GM10266 (cell line): ENCODE results near the gene FBXL7.
A peak's percentile ranks its signal among the peaks of the same experiment; 100 is the strongest.

Source experiments
- DNase-seq: peaks from one replicate; pipeline ENCODE4 v3.0.0; 2012; ENCODE audit errors: extremely low spot score
- TF ChIP-seq, protein P1 (sequence below): IDR thresholded peaks from 2 replicates; pipeline ENCODE4 v1.5.1; 2012; ENCODE audit warnings: mild to moderate bottlenecking, low read depth; ENCODE audit not compliant: control insufficient read depth, insufficient read depth; ENCODE audit errors: missing control alignments

The FBXL7 gene

DNA sequence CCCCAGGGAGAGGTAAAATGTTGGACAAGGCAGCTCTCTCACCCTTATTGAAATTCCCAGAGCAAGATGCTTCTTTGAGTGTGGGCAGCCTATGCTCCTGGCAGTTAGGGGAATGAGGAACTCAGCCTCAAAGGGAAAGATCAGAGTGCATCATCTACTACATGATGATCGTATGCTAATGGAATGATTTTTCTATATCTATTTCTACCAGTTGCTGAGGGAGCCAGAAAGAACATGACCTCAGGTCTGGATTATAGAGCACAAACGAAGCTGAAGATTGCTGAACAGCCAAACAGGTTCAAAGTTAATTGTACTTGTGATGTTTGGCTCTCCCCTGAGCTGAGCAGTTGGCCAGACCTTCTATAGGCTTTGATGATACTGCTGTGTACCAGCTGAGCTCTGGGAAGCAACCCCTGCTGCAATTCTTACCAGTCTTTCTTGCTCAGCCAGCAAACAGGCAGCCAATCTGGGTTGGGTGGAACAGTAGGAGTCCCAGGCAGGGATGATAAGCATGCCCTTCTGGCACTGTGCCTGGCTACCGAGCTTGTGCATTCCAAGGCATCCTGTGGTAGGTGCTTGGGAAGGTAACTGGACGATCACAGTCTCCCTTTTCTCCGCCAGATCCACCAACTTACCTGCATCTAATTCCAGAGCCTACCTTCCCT is 10.3 kb upstream of the FBXL7 start:
- DNase-seq, result no peak
- TF ChIP-seq, protein P1, sequence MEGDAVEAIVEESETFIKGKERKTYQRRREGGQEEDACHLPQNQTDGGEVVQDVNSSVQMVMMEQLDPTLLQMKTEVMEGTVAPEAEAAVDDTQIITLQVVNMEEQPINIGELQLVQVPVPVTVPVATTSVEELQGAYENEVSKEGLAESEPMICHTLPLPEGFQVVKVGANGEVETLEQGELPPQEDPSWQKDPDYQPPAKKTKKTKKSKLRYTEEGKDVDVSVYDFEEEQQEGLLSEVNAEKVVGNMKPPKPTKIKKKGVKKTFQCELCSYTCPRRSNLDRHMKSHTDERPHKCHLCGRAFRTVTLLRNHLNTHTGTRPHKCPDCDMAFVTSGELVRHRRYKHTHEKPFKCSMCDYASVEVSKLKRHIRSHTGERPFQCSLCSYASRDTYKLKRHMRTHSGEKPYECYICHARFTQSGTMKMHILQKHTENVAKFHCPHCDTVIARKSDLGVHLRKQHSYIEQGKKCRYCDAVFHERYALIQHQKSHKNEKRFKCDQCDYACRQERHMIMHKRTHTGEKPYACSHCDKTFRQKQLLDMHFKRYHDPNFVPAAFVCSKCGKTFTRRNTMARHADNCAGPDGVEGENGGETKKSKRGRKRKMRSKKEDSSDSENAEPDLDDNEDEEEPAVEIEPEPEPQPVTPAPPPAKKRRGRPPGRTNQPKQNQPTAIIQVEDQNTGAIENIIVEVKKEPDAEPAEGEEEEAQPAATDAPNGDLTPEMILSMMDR, result no peak

GRCh38 chr5:15492545-15492944 is 7.4 kb upstream of the FBXL7 start:
- TF ChIP-seq, protein P1, result no peak
- no peak for DNase-seq

GRCh38 chr5:15493501-15493900 is 6.5 kb upstream of the FBXL7 start:
- no peak for DNase-seq
- TF ChIP-seq, protein P1, result no peak

- DNase-seq, result no peak
- TF ChIP-seq, protein P1, result no peak
Observed at GRCh38 chr5:15495026-15495425, 5.0 kb upstream of the FBXL7 start.

DNA sequence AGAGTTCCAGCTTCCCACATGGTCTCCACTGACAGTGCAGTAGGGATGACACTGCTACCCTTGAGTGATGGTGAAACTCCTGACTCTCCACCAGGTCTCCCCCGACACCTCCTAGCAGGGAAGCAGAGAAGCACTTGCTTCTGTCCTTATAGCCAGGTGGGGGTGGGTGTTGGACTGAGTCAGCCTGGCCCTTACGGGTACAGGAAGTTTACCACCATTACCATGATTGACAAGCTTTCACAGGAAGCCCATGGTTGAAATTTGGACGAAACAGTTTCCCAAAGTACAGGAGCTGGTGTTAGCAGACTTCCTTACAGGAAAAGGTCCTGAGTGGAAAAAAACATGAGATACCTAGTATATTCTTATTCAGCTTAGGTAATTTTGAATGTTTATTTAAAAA is 3.1 kb upstream of the FBXL7 start:
- no peak for DNase-seq
- TF ChIP-seq, protein P1, result no peak

DNA sequence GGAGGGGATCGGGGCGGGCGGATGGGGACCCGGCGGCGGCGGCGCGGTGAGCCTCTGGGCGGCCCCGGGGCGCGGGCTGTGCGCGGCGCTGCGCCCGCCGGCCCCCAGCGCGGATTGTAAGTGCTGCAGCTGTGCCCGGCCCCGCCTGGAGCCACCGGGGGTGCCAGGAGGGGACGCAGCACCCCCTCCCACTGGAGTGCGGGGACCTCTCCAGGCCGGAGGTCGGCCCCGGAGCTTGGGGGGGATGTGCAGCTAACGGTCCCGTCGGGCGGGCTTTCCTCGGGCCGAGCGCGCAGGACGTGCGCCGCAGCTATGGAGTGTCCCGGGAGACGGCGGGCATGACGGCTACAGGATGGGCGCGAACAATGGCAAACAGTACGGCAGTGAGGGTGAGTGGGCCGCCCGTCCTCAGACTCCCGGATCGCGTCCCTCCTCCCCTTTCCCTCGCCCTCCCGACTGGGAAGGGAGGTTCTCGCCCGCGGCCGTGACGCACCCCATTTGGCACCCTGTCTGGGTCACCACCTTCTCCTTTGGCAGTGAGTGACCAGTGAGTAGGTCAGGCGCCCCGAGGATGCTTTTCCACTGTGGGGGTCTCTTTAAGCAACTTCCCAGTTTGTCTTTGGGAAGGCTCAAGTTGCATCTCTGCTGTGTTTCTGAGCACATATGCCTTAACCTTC is 483 bp downstream of the FBXL7 start:
- no peak for DNase-seq
- TF ChIP-seq, protein P1, result no peak

GRCh38 chr5:15501091-15501791 is 1.3 kb downstream of the FBXL7 start:
- DNase-seq, result peak; percentile 16
- TF ChIP-seq, protein P1, result no peak
